IMR-90 (cell line): ENCODE results near the gene CDKL4. TPM values are rescaled to one million over a fixed set of nuclear protein-coding genes. Genes with fewer than 3 reads are reported as not detected.

ENCODE experiments used
- ATAC-seq: fragments of 200-7000 bp; cut with Tn5 transposase; 2 replicates; pipeline ENCODE4 v1.9.1; 2020; ENCODE audit warnings: low read depth, mild to moderate bottlenecking, moderate library complexity
- BruUV-seq: library from RNA; stranded (reverse); fragments of 400-500 nt; replicated peaks from 2 replicates; lab custom pipeline; 2021; lab: Mats Ljungman, UMichigan
- CTCF ChIA-PET: fragments of 300-600 bp; formaldehyde crosslinking; extraction: SDS; loops from one replicate; lab custom pipeline; 2021; ENCODE audit warnings: antibody characterized with exemption; lab: Yijun Ruan, JAX
- POLR2A ChIA-PET: fragments of 300-600 bp; sonication (Branson Sonifier 250); formaldehyde crosslinking; loops from one replicate; lab custom pipeline; 2022; ENCODE audit warnings: antibody characterized with exemption; ENCODE audit not compliant: unreplicated experiment; lab: Charles Lee
- DNase-seq: peaks from one replicate; pipeline ENCODE4 v3.0.0; 2013
- H2AFZ ChIP-seq: replicated peaks from 2 replicates; pipeline ENCODE3; 2013; ENCODE audit warnings: low read length, mild to moderate bottlenecking; ENCODE audit not compliant: poor library complexity
- H2AK5ac ChIP-seq: 2 replicates; pipeline ENCODE4 v1.6.1; 2013; ENCODE audit warnings: low read depth, low read length, inconsistent platforms
- H2AK9ac ChIP-seq: replicated peaks from 2 replicates; pipeline ENCODE3; 2013; ENCODE audit warnings: mild to moderate bottlenecking, low read depth, low read length, moderate library complexity; ENCODE audit not compliant: poor library complexity
- H2BK120ac ChIP-seq: 2 replicates; pipeline ENCODE4 v1.6.1; 2013; ENCODE audit warnings: low read depth, low read length, inconsistent platforms
- H2BK15ac ChIP-seq: 3 replicates; pipeline ENCODE4 v1.6.1; 2013; ENCODE audit warnings: low read depth, low read length, inconsistent platforms
- H2BK20ac ChIP-seq: 2 replicates; pipeline ENCODE4 v1.6.1; 2013; ENCODE audit warnings: low read depth, mild to moderate bottlenecking, inconsistent platforms, low read length, moderate library complexity
- H2BK5ac ChIP-seq: 2 replicates; pipeline ENCODE4 v1.6.1; 2013; ENCODE audit warnings: mild to moderate bottlenecking, low read depth, low read length, inconsistent platforms; ENCODE audit not compliant: poor library complexity, severe bottlenecking
- H3K14ac ChIP-seq: replicated peaks from 2 replicates; pipeline ENCODE4 v1.6.1; 2013; ENCODE audit warnings: low read depth, low read length, inconsistent platforms
- H3K18ac ChIP-seq: 2 replicates; pipeline ENCODE4 v1.6.1; 2013; ENCODE audit warnings: low read depth, low read length, control low read depth
- H3K23ac ChIP-seq: 2 replicates; pipeline ENCODE4 v1.6.1; 2013; ENCODE audit warnings: low read depth, low read length, inconsistent platforms
- H3K27ac ChIP-seq: 2 replicates; pipeline ENCODE4 v1.5.1; 2013; ENCODE audit warnings: mild to moderate bottlenecking, control low read depth, low read length; ENCODE audit not compliant: insufficient read depth
- H3K27me3 ChIP-seq: 2 replicates; pipeline ENCODE4 v1.6.1; 2013; ENCODE audit warnings: low read length; ENCODE audit not compliant: control insufficient read depth, insufficient read depth
- H3K36me3 ChIP-seq: 2 replicates; pipeline ENCODE4 v1.6.1; 2013; ENCODE audit warnings: low read length, mixed read lengths; ENCODE audit not compliant: control insufficient read depth, insufficient read depth
- H3K4ac ChIP-seq: 2 replicates; pipeline ENCODE4 v1.6.1; 2013; ENCODE audit warnings: low read depth, low read length, inconsistent platforms
- H3K4me1 ChIP-seq: 2 replicates; pipeline ENCODE4 v1.6.1; 2013; ENCODE audit warnings: low read length, mixed read lengths; ENCODE audit not compliant: control insufficient read depth, insufficient read depth
- H3K4me2 ChIP-seq: 2 replicates; pipeline ENCODE4 v1.6.1; 2013; ENCODE audit warnings: low read depth, mild to moderate bottlenecking, control low read depth, low read length, moderate library complexity
- H3K4me3 ChIP-seq: 2 replicates; pipeline ENCODE4 v1.5.1; 2013; ENCODE audit warnings: low read depth, mild to moderate bottlenecking, control low read depth, low read length, moderate library complexity; ENCODE audit not compliant: insufficient read depth
- H3K56ac ChIP-seq: 2 replicates; pipeline ENCODE4 v1.6.1; 2013; ENCODE audit warnings: low read length, inconsistent platforms; ENCODE audit not compliant: insufficient read depth; ENCODE audit errors: extremely low read depth
- H3K79me1 ChIP-seq, 2 experiments: 2 replicates each; pipeline ENCODE4 v1.6.1; 2013; ENCODE audit warnings: low read length in 2 of 2, inconsistent platforms in 1 of 2, low read depth in 1 of 2
- H3K9ac ChIP-seq: 2 replicates; pipeline ENCODE4 v1.6.1; 2013; ENCODE audit warnings: low read depth, low read length, control low read depth
- H3K9me1 ChIP-seq: 2 replicates; pipeline ENCODE4 v1.6.1; 2013; ENCODE audit warnings: low read length, inconsistent platforms; ENCODE audit not compliant: insufficient read depth
- H3K9me3 ChIP-seq: 2 replicates; pipeline ENCODE4 v1.6.1; 2013; ENCODE audit warnings: low read length; ENCODE audit not compliant: control insufficient read depth, insufficient read depth
- H4K20me1 ChIP-seq: 2 replicates; pipeline ENCODE4 v1.6.1; 2013; ENCODE audit warnings: low read length, inconsistent platforms; ENCODE audit not compliant: insufficient read depth
- H4K5ac ChIP-seq: 2 replicates; pipeline ENCODE4 v1.6.1; 2013; ENCODE audit warnings: mild to moderate bottlenecking, low read depth, low read length, control low read depth
- H4K8ac ChIP-seq, 2 experiments: 2 replicates each; pipeline ENCODE4 v1.6.1; 2013; ENCODE audit warnings: low read depth in 2 of 2, low read length in 2 of 2, control low read depth in 1 of 2, inconsistent platforms in 1 of 2
- H4K91ac ChIP-seq: 2 replicates; pipeline ENCODE4 v1.6.1; 2013; ENCODE audit warnings: low read depth, low read length, inconsistent platforms; ENCODE audit not compliant: insufficient read depth
- BHLHE40 ChIP-seq: fragments of 150-350 bp; IDR thresholded peaks from 2 replicates; pipeline ENCODE4 v1.6.1; 2016; ENCODE audit warnings: mild to moderate bottlenecking, low read depth, low read length
- CHD1 ChIP-seq: IDR thresholded peaks from 2 replicates; pipeline ENCODE4 v1.6.1; 2012; ENCODE audit warnings: low read depth, low read length, improper control_type of control experiment
- CTCF ChIP-seq: conservative IDR thresholded peaks from 2 replicates; pipeline ENCODE4 v1.5.1; 2012; ENCODE audit warnings: mild to moderate bottlenecking, low read depth, low read length, improper control_type of control experiment
- ELK1 ChIP-seq: fragments of 150-350 bp; IDR thresholded peaks from 2 replicates; pipeline ENCODE4 v1.6.1; 2016; ENCODE audit warnings: low read depth, mild to moderate bottlenecking, low read length, moderate library complexity, borderline replicate concordance
- FOS ChIP-seq: fragments of 150-350 bp; IDR thresholded peaks from 2 replicates; pipeline ENCODE4 v1.6.1; 2016; ENCODE audit warnings: low read depth, low read length
- MAFK ChIP-seq: IDR thresholded peaks from 2 replicates; pipeline ENCODE4 v1.6.1; 2012; ENCODE audit warnings: low read depth, low read length, improper control_type of control experiment
- MAZ ChIP-seq: IDR thresholded peaks from 2 replicates; pipeline ENCODE4 v1.6.1; 2012; ENCODE audit warnings: low read depth, mild to moderate bottlenecking, low read length, improper control_type of control experiment, moderate library complexity, borderline replicate concordance
- MXI1 ChIP-seq: IDR thresholded peaks from 2 replicates; pipeline ENCODE4 v1.6.1; 2012; ENCODE audit warnings: low read depth, mild to moderate bottlenecking, low read length, moderate library complexity, borderline replicate concordance
- RAD21 ChIP-seq: IDR thresholded peaks from 2 replicates; pipeline ENCODE4 v1.6.1; 2012; ENCODE audit warnings: low read length, improper control_type of control experiment
- RCOR1 ChIP-seq: IDR thresholded peaks from 2 replicates; pipeline ENCODE4 v1.6.1; 2012; ENCODE audit warnings: mild to moderate bottlenecking, low read length, improper control_type of control experiment; ENCODE audit not compliant: insufficient replicate concordance
- SMC3 ChIP-seq: fragments of 150-350 bp; IDR thresholded peaks from 2 replicates; pipeline ENCODE4 v1.6.1; 2016; ENCODE audit warnings: low read depth, mild to moderate bottlenecking, antibody characterized with exemption, low read length, moderate library complexity
- USF2 ChIP-seq: fragments of 150-350 bp; IDR thresholded peaks from 2 replicates; pipeline ENCODE4 v1.6.1; 2017; ENCODE audit warnings: mild to moderate bottlenecking, antibody characterized with exemption, low read length, low read depth
- WGBS, 2 experiments: methylation state at CpG; one replicate each; pipeline versions ENCODE4 v1.1.5 to v1.1.7; 2013; ENCODE audit warnings: missing lambda C conversion rate in 2 of 2; ENCODE audit not compliant: insufficient read length in 1 of 2; ENCODE audit errors: extremely low coverage in 2 of 2; 5-methylcytosine and 5-hydroxymethylcytosine counted together
- dilution Hi-C: fragments of 300-500 bp; cut with HindIII; formaldehyde crosslinking; loops from one replicate; pipeline ENCODE4 v1.14.3; 2018; ENCODE audit warnings: low sequenced_read_pairs; ENCODE audit not compliant: unreplicated experiment
- in situ Hi-C: fragments of 300-500 bp; cut with MboI; formaldehyde crosslinking; loops from 3 replicates; pipeline ENCODE4 v1.14.3; 2019; ENCODE audit warnings: low sequenced_read_pairs, inconsistent platforms, mixed read lengths
- intact Hi-C: fragments of 100-400 bp; cut with micrococcal nuclease; formaldehyde crosslinking; loops from 2 replicates; pipeline ENCODE4 v1.10.0; 2022
- polyA plus RNA-seq, 3 experiments: library from polyadenylated mRNA; depleted of rRNA; stranded (reverse); fragments of >200 nt; gene quantifications; 2 replicates each; pipeline ENCODE4 v1.2.3, GENCODE V29; 2012; ENCODE audit warnings: low replicate concordance in 1 of 3
- total RNA-seq: library from RNA; depleted of rRNA; stranded (reverse); fragments of >200 nt; gene quantifications from 2 replicates; pipeline ENCODE4 v1.2.3, GENCODE V29; 2012

Gene CDKL4
- total and polyA plus RNA-seq, 2 of the 4 experiments (the other 2 are of a cell fraction) = not detected

GRCh38 chr2:39175026-39175812 lies 68.6 kb downstream of the CDKL4 start:
- Histone ChIP-seq H3K4me3 (no peak overlapping the region), H3K79me1 (no peaks in the 10 kb centered on the region), H2AK9ac (no peak overlapping the region), H3K9ac (no peak overlapping the region), H4K20me1 (no peaks in the 10 kb centered on the region), H3K9me1 (no peaks in the 10 kb centered on the region), H2AFZ (no peak overlapping the region), H3K18ac (no peak overlapping the region), H3K9me3 (no peaks in the 10 kb centered on the region), H2BK120ac (no peak overlapping the region), H2BK5ac (no peak overlapping the region), H2BK15ac (no peak overlapping the region), H3K27me3 (no peaks in the 10 kb centered on the region), H3K36me3 (no peaks in the 10 kb centered on the region), H3K23ac (no peak overlapping the region), H4K8ac (no peak overlapping the region), H3K14ac (no peak overlapping the region), H2BK20ac (no peak overlapping the region), H3K56ac (no peak overlapping the region), H3K4ac (no peak overlapping the region), H3K27ac (no peak overlapping the region), H3K4me2 (no peak overlapping the region), H4K91ac (no peak overlapping the region), H2AK5ac (no peak overlapping the region), H4K5ac (no peak overlapping the region), H3K4me1 (no peaks in the 10 kb centered on the region)
- POLR2A ChIA-PET = no interaction called here
- CTCF ChIA-PET = interaction anchor here (1.4 kb wide), 1 partner anchor 14 kb away, joined by 3 read pairs; no protein-coding TSS in a partner anchor
- intact Hi-C loops (no loop called here), in situ Hi-C loops (no loop called here), dilution Hi-C loops (no loop called here)
- no peak for ATAC-seq
- no TSS peak for BruUV-seq
- no peak for TF ChIP-seq BHLHE40
- no peak for TF ChIP-seq RCOR1
- no peak for TF ChIP-seq RAD21
- TF ChIP-seq CTCF = no peak
- no peak for TF ChIP-seq ELK1
- TF ChIP-seq USF2 = no peak
- no peak for TF ChIP-seq MAFK
- TF ChIP-seq MXI1 = no peak
- no peak for TF ChIP-seq SMC3
- TF ChIP-seq MAZ = no peak
- TF ChIP-seq CHD1 = no peak
- TF ChIP-seq FOS = no peak
- DNase-seq = no peak
- no CpG with 5 or more reads among the region's 5 CpGs for WGBS, 2 experiments
